ENCODE measurements around the gene SLC39A6.

SLC39A6 gene

GRCh38 chr18:36149514-36150289, 20.6 kb upstream of the SLC39A6 start:
- no peaks in the 10 kb centered on the region for H3K9me3 ChIP-seq (ENCODE audit: control insufficient read depth, insufficient read depth, low read depth, low read length)
- no peak overlapping the region for H3K27ac ChIP-seq (ENCODE audit: extremely low read depth, low read depth, low read length)
- no peak overlapping the region for H3K4me3 ChIP-seq (ENCODE audit: low read depth, low read length)
- CTCF ChIA-PET: no interaction called here
- no peaks in the 10 kb centered on the region for H3K4me1 ChIP-seq (ENCODE audit: control insufficient read depth, insufficient read depth, low read length)
- POLR2A ChIA-PET: no interaction called here
- H3K36me3 ChIP-seq (ENCODE audit: control insufficient read depth in 2 of 2, insufficient read depth in 1 of 2, low read length in 2 of 2): peaks cover 30 to 98% of the 10 kb centered on the region in 2 experiments
- TF ChIP-seq ZNF398 (tag by site-specific recombination; IDR thresholded peaks at IDR 0.05) (no peak), ZEB2 (tag by site-specific recombination; IDR thresholded peaks at IDR 0.05) (no peak), ZNF701 (tag by site-specific recombination; IDR thresholded peaks at IDR 0.05) (no peak), ZNF677 (tag by site-specific recombination; IDR thresholded peaks at IDR 0.05) (no peak), ZNF473 (tag by site-specific recombination; IDR thresholded peaks at IDR 0.05) (no peak), ZNF248 (tag by site-specific recombination; IDR thresholded peaks at IDR 0.05) (no peak), IKZF3 (tag by site-specific recombination; IDR thresholded peaks at IDR 0.05) (no peak), GLI4 (tag by site-specific recombination; IDR thresholded peaks at IDR 0.05) (no peak), ZNF404 (tag by site-specific recombination; IDR thresholded peaks at IDR 0.05) (no peak), ZNF362 (tag by site-specific recombination; IDR thresholded peaks at IDR 0.05) (no peak), KLF16 (tag by site-specific recombination; IDR thresholded peaks at IDR 0.05) (no peak), ZNF654 (tag by site-specific recombination; IDR thresholded peaks at IDR 0.05; ENCODE audit: low read depth) (no peak), CTCF (tag by site-specific recombination; IDR thresholded peaks at IDR 0.05) (no peak), HOXA7 (CRISPR knock-in tag; IDR thresholded peaks at IDR 0.05; ENCODE audit: borderline replicate concordance) (no peak), ZNF266 (tag by site-specific recombination; IDR thresholded peaks at IDR 0.05; ENCODE audit: low read depth) (no peak)

GRCh38 chr18:36143391-36143790, 14.3 kb upstream of the SLC39A6 start:
- CTCF ChIA-PET: interaction anchor here (0.6 to 0.9 kb wide), 2 partner anchors 54 to 141 kb away, joined by 3 read pairs; no protein-coding TSS in a partner anchor
- TF ChIP-seq ZNF138 (tag by site-specific recombination; IDR thresholded peaks at IDR 0.05; ENCODE audit: borderline replicate concordance) (no peak), ZNF639 (tag by site-specific recombination; IDR thresholded peaks at IDR 0.05) (no peak)
- no peak overlapping the region for H3K4me3 ChIP-seq (ENCODE audit: low read depth, low read length)
- no peaks in the 10 kb centered on the region for H3K4me1 ChIP-seq (ENCODE audit: control insufficient read depth, insufficient read depth, low read length)
- no peaks in the 10 kb centered on the region for H3K9me3 ChIP-seq (ENCODE audit: control insufficient read depth, insufficient read depth, low read depth, low read length)
- H3K27ac ChIP-seq (ENCODE audit: extremely low read depth, low read depth, low read length): no peak overlapping the region
- POLR2A ChIA-PET: no interaction called here
- H3K36me3 ChIP-seq (ENCODE audit: control insufficient read depth in 2 of 2, insufficient read depth in 1 of 2, low read length in 2 of 2): peaks cover 38 to 94% of the 10 kb centered on the region in 2 experiments
